Measurements from ENCODE around the gene MXRA7. TPM values are rescaled to one million over a fixed set of nuclear protein-coding genes. Genes with fewer than 3 reads are reported as not detected.

Gene MXRA7
- total and polyA plus RNA-seq, 3 donors from 2014 or later, result 217 to 272 (median 253) TPM

DNA sequence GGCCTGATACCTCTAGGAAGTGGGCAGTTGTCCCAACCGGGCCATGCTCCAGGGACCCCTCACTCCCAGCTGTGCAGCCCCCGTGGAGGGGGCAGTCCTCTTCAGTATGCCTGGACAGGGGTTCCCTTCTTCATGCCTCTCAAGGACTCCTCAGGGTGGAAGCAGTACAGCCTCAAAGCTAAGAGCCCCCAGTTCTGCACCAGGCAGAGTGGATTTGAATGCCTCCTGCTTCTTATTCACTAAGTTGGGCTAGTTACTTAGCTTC is 43.3 kb downstream of the MXRA7 start:
- no peak overlapping the region for H3K4me3 ChIP-seq
- no peak overlapping the region for H3K27ac ChIP-seq
- no peaks in the 10 kb centered on the region for H3K36me3 ChIP-seq (ENCODE audit: low read depth, missing control alignments)
- DNase-seq, result no peak
- WGBS, 2 donors, result 38 to 65% methylated on average over 2 of the region's 2 CpGs
- TF ChIP-seq, protein P1, sequence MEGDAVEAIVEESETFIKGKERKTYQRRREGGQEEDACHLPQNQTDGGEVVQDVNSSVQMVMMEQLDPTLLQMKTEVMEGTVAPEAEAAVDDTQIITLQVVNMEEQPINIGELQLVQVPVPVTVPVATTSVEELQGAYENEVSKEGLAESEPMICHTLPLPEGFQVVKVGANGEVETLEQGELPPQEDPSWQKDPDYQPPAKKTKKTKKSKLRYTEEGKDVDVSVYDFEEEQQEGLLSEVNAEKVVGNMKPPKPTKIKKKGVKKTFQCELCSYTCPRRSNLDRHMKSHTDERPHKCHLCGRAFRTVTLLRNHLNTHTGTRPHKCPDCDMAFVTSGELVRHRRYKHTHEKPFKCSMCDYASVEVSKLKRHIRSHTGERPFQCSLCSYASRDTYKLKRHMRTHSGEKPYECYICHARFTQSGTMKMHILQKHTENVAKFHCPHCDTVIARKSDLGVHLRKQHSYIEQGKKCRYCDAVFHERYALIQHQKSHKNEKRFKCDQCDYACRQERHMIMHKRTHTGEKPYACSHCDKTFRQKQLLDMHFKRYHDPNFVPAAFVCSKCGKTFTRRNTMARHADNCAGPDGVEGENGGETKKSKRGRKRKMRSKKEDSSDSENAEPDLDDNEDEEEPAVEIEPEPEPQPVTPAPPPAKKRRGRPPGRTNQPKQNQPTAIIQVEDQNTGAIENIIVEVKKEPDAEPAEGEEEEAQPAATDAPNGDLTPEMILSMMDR (IDR thresholded peaks at IDR 0.05), result no peak
- TF ChIP-seq POLR2A (IDR thresholded peaks at IDR 0.05), result no peak
- H3K27me3 ChIP-seq, result no peaks in the 10 kb centered on the region
- peaks cover 9% of the 10 kb centered on the region for H3K4me1 ChIP-seq
- intact Hi-C loops (cut with DNase I; ENCODE audit: low total_unique reads), result no loop called here
- no peaks in the 10 kb centered on the region for H3K9me3 ChIP-seq

GRCh38 chr17:76660656-76661042 is 50.1 kb downstream of the MXRA7 start:
- 55 to 62% methylated on average over 3 of the region's 3 CpGs for WGBS, 2 donors

GRCh38 chr17:76659928-76660655 is 50.7 kb downstream of the MXRA7 start:
- no peaks in the 10 kb centered on the region for H3K4me1 ChIP-seq
- 55 to 57% methylated on average over 13 of the region's 13 CpGs for WGBS, 2 donors
- H3K27ac ChIP-seq, result no peak overlapping the region

More at GRCh38 chr17:76660656-76661042, 50.1 kb downstream of the MXRA7 start:
- no peak for DNase-seq
- TF ChIP-seq, protein P1 (IDR thresholded peaks at IDR 0.05), result no peak
- TF ChIP-seq POLR2A (IDR thresholded peaks at IDR 0.05), result no peak
- no peak overlapping the region for H3K4me3 ChIP-seq
- H3K27me3 ChIP-seq, result no peaks in the 10 kb centered on the region
- no peak overlapping the region for H3K27ac ChIP-seq
- intact Hi-C loops (cut with DNase I; ENCODE audit: low total_unique reads), result no loop called here
- no peaks in the 10 kb centered on the region for H3K4me1 ChIP-seq
- H3K9me3 ChIP-seq, result no peaks in the 10 kb centered on the region
- no peaks in the 10 kb centered on the region for H3K36me3 ChIP-seq (ENCODE audit: low read depth, missing control alignments)

DNA sequence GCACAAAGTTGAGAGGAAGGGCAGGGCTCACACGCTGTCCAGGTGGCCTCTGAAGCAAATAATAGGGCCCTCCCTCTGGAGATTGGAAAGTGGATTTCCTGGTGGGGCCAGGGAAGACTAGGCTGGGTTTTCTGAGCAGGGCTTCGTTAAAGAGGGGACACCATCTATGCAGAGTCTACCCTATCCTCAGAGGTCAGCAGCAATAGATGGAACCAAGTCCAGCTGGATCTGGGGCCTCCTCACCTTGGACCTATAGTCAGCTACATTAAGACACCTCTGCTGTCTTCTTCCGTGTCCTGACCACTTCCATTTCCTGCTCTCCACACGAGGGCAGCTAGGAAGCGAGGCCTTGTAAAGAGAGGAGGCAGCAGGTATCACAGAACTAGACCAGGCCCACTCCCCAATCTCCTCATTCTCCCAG is 52.5 kb downstream of the MXRA7 start:
- no peak for DNase-seq
- Histone ChIP-seq H3K4me3 (no peak overlapping the region), H3K9me3 (no peaks in the 10 kb centered on the region), H3K36me3 (ENCODE audit: low read depth, missing control alignments) (no peaks in the 10 kb centered on the region), H3K4me1 (no peaks in the 10 kb centered on the region), H3K27me3 (no peaks in the 10 kb centered on the region), H3K27ac (no peak overlapping the region)
- intact Hi-C loops (cut with DNase I; ENCODE audit: low total_unique reads), result no loop called here
- 77 to 90% methylated on average over 5 of the region's 5 CpGs for WGBS, 2 donors
- no peak for TF ChIP-seq POLR2A (IDR thresholded peaks at IDR 0.05)
- TF ChIP-seq, protein P1 (IDR thresholded peaks at IDR 0.05), result no peak

More at GRCh38 chr17:76659928-76660655, 50.7 kb downstream of the MXRA7 start:
- Histone ChIP-seq H3K9me3 (no peaks in the 10 kb centered on the region), H3K36me3 (ENCODE audit: low read depth, missing control alignments) (no peaks in the 10 kb centered on the region), H3K4me3 (no peak overlapping the region), H3K27me3 (no peaks in the 10 kb centered on the region)
- DNase-seq, result no peak
- TF ChIP-seq, protein P1 (IDR thresholded peaks at IDR 0.05), result no peak
- no peak for TF ChIP-seq POLR2A (IDR thresholded peaks at IDR 0.05)
- intact Hi-C loops (cut with DNase I; ENCODE audit: low total_unique reads), result no loop called here
